ENCODE measurements around the gene MKKS. TPM values are rescaled to one million over a fixed set of nuclear protein-coding genes. Genes with fewer than 3 reads are reported as not detected.

MKKS gene
- total and polyA plus RNA-seq, 2 of the 13 experiments (the other 11 are each of a cell fraction or from before 2014, with no cell fraction given): 26.7 to 34.5 TPM

- TF ChIP-seq, protein P1, sequence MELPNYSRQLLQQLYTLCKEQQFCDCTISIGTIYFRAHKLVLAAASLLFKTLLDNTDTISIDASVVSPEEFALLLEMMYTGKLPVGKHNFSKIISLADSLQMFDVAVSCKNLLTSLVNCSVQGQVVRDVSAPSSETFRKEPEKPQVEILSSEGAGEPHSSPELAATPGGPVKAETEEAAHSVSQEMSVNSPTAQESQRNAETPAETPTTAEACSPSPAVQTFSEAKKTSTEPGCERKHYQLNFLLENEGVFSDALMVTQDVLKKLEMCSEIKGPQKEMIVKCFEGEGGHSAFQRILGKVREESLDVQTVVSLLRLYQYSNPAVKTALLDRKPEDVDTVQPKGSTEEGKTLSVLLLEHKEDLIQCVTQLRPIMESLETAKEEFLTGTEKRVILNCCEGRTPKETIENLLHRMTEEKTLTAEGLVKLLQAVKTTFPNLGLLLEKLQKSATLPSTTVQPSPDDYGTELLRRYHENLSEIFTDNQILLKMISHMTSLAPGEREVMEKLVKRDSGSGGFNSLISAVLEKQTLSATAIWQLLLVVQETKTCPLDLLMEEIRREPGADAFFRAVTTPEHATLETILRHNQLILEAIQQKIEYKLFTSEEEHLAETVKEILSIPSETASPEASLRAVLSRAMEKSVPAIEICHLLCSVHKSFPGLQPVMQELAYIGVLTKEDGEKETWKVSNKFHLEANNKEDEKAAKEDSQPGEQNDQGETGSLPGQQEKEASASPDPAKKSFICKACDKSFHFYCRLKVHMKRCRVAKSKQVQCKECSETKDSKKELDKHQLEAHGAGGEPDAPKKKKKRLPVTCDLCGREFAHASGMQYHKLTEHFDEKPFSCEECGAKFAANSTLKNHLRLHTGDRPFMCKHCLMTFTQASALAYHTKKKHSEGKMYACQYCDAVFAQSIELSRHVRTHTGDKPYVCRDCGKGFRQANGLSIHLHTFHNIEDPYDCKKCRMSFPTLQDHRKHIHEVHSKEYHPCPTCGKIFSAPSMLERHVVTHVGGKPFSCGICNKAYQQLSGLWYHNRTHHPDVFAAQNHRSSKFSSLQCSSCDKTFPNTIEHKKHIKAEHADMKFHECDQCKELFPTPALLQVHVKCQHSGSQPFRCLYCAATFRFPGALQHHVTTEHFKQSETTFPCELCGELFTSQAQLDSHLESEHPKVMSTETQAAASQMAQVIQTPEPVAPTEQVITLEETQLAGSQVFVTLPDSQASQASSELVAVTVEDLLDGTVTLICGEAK (IDR thresholded peaks at IDR 0.05): no peak
- TF ChIP-seq, protein P1 (CRISPR knock-in tag; IDR thresholded peaks at IDR 0.05): no peak
- TF ChIP-seq NFYB (CRISPR knock-in tag; IDR thresholded peaks at IDR 0.05) (no peak), ZNF367 (CRISPR knock-in tag; IDR thresholded peaks at IDR 0.05; ENCODE audit: borderline replicate concordance) (no peak), HNF1A (IDR thresholded peaks at IDR 0.05; ENCODE audit: low read depth) (peak; percentile 24; the same call in 1 of the 2 replicates), HNF1A (CRISPR knock-in tag; IDR thresholded peaks at IDR 0.05; ENCODE audit: borderline replicate concordance) (no peak), FOXP1 (IDR thresholded peaks at IDR 0.05) (no peak), FOXP1 (CRISPR knock-in tag; IDR thresholded peaks at IDR 0.05) (no peak; the same call in 1 of the 2 replicates), ZNF512B (CRISPR knock-in tag; IDR thresholded peaks at IDR 0.05; ENCODE audit: borderline replicate concordance) (0 out of 2 replicates have a peak, but pooled peaks have one; percentile 58), ZNF547 (CRISPR knock-in tag; IDR thresholded peaks at IDR 0.05) (no peak)
- TF ChIP-seq, protein P2, sequence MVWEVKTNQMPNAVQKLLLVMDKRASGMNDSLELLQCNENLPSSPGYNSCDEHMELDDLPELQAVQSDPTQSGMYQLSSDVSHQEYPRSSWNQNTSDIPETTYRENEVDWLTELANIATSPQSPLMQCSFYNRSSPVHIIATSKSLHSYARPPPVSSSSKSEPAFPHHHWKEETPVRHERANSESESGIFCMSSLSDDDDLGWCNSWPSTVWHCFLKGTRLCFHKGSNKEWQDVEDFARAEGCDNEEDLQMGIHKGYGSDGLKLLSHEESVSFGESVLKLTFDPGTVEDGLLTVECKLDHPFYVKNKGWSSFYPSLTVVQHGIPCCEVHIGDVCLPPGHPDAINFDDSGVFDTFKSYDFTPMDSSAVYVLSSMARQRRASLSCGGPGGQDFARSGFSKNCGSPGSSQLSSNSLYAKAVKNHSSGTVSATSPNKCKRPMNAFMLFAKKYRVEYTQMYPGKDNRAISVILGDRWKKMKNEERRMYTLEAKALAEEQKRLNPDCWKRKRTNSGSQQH (CRISPR knock-in tag; IDR thresholded peaks at IDR 0.05; ENCODE audit: low read depth): no peak
Observed at GRCh38 chr20:10368702-10369041, 65.3 kb downstream of the MKKS start (continued).

Data from HepG2 (cell line).